DND-41 (cell line): ENCODE measurements around the gene SLC25A6.

Experiments used
- ATAC-seq: fragments of 200-7000 bp; cut with Tn5 transposase; 3 replicates; pipeline ENCODE4 v1.9.1; 2021; ENCODE audit warnings: low read depth; ENCODE audit not compliant: insufficient read depth
- DNase-seq: peaks from one replicate; pipeline ENCODE4 v3.0.0-alpha.2; 2020
- H2AFZ ChIP-seq: 2 replicates; pipeline ENCODE4 v1.6.0; 2012; ENCODE audit warnings: low read depth, low read length
- H3K27ac ChIP-seq: 2 replicates; pipeline ENCODE4 v1.5.1; 2012; ENCODE audit warnings: low read length, inconsistent platforms
- H3K27me3 ChIP-seq: fragments of 200-600 bp; sonication (generic); 2 replicates; pipeline ENCODE4 v1.6.0; 2012; ENCODE audit warnings: low read length, mild to moderate bottlenecking, inconsistent platforms; ENCODE audit not compliant: insufficient read depth, poor library complexity
- H3K36me3 ChIP-seq: 2 replicates; pipeline ENCODE4 v1.5.1; 2012; ENCODE audit warnings: low read length, inconsistent platforms; ENCODE audit not compliant: insufficient read depth
- H3K4me1 ChIP-seq: 2 replicates; pipeline ENCODE4 v1.5.1; 2012; ENCODE audit warnings: mild to moderate bottlenecking, low read length; ENCODE audit not compliant: insufficient read depth
- H3K4me2 ChIP-seq: 2 replicates; pipeline ENCODE4 v1.6.0; 2012; ENCODE audit warnings: mild to moderate bottlenecking, moderate library complexity, low read length, inconsistent platforms; ENCODE audit not compliant: insufficient read depth
- H3K4me3 ChIP-seq, 2 experiments: fragments of 200-600 bp in 1 of 2; shearing (Covaris generic) in 1 of 2; 2 replicates each; pipeline ENCODE4 v1.5.1; 2012 to 2016; ENCODE audit warnings: inconsistent platforms in 2 of 2, low read length in 2 of 2, mild to moderate bottlenecking in 2 of 2, low read depth in 1 of 2, moderate library complexity in 1 of 2
- H3K79me2 ChIP-seq: 2 replicates; pipeline ENCODE4 v1.6.0; 2012; ENCODE audit warnings: low read length, inconsistent platforms; ENCODE audit not compliant: insufficient read depth
- H3K9ac ChIP-seq: 2 replicates; pipeline ENCODE4 v1.6.0; 2012; ENCODE audit warnings: low read depth, mild to moderate bottlenecking, inconsistent platforms, low read length, moderate library complexity
- H3K9me3 ChIP-seq: 2 replicates; pipeline ENCODE4 v1.5.1; 2012; ENCODE audit warnings: low read length, moderate library complexity, mild to moderate bottlenecking, inconsistent platforms; ENCODE audit not compliant: insufficient read depth, severe bottlenecking
- H4K20me1 ChIP-seq: 2 replicates; pipeline ENCODE4 v1.6.0; 2012; ENCODE audit warnings: low read length; ENCODE audit not compliant: insufficient read depth
- CTCF ChIP-seq: IDR thresholded peaks from 2 replicates; pipeline ENCODE4 v1.5.1; 2012; ENCODE audit warnings: borderline replicate concordance, low read length, moderate library complexity, mild to moderate bottlenecking; ENCODE audit not compliant: poor library complexity, severe bottlenecking; ENCODE audit errors: extremely low read depth
- EZH2 ChIP-seq: IDR thresholded peaks from 3 replicates; pipeline ENCODE4 v1.6.1; 2012; ENCODE audit warnings: borderline replicate concordance, low read depth, mild to moderate bottlenecking, moderate library complexity, low read length, inconsistent platforms; ENCODE audit not compliant: severe bottlenecking

SLC25A6 gene

GRCh38 chrX:1395646-1396216, 3.8 kb upstream of the SLC25A6 start:
- Histone ChIP-seq H3K4me2 (peak overlapping the region; percentile 79; the same call in 1 of the 2 replicates), H3K4me3 (no peak overlapping the region), H3K4me1 (peaks cover 36% of the 10 kb centered on the region), H3K79me2 (peaks cover 55% of the 10 kb centered on the region), H2AFZ (no peak overlapping the region), H3K27me3 (no peaks in the 10 kb centered on the region), H4K20me1 (peaks cover 45% of the 10 kb centered on the region), H3K9me3 (no peaks in the 10 kb centered on the region), H3K27ac (no peak overlapping the region), H3K36me3 (peaks cover 71% of the 10 kb centered on the region), H3K9ac (no peak overlapping the region)
- no peak for ATAC-seq
- TF ChIP-seq EZH2 (no peak), CTCF (no peak)
- no peak for DNase-seq

- Histone ChIP-seq H3K27ac (peak overlapping the region; percentile 20; the same call in 1 of the 2 replicates), H4K20me1 (peaks cover 53% of the 10 kb centered on the region), H3K79me2 (peaks cover 63% of the 10 kb centered on the region), H2AFZ (no peak overlapping the region), H3K9ac (peak overlapping the region; percentile 23; the same call in 1 of the 2 replicates), H3K27me3 (no peaks in the 10 kb centered on the region), H3K4me1 (peaks cover 44% of the 10 kb centered on the region), H3K4me3 (no peak overlapping the region), H3K36me3 (peaks cover 71% of the 10 kb centered on the region), H3K4me2 (peak overlapping the region; percentile 79), H3K9me3 (no peaks in the 10 kb centered on the region)
- no peak for TF ChIP-seq EZH2
- DNase-seq: no peak
- no peak for ATAC-seq
Measured at GRCh38 chrX:1394731-1395501, 3.0 kb upstream of the SLC25A6 start.

- peaks cover 74% of the 10 kb centered on the region for H3K36me3 ChIP-seq
- H3K9ac ChIP-seq: peak overlapping the region; percentile 96
- no peak overlapping the region for H2AFZ ChIP-seq
- ATAC-seq (no peak), DNase-seq (no peak)
- TF ChIP-seq CTCF (no peak), EZH2 (no peak)
- peaks cover 72% of the 10 kb centered on the region for H3K79me2 ChIP-seq
- peak overlapping the region; percentile 79 for H3K4me2 ChIP-seq
- H3K4me1 ChIP-seq: peaks cover 51% of the 10 kb centered on the region
- H3K9me3 ChIP-seq: no peaks in the 10 kb centered on the region
- no peaks in the 10 kb centered on the region for H3K27me3 ChIP-seq
- no peak overlapping the region; the same call in 1 of the 2 replicates for H3K27ac ChIP-seq
- peaks cover 61% of the 10 kb centered on the region for H4K20me1 ChIP-seq
- peak overlapping the region in 1 of 2 experiments; percentile 81; a peak in 2 of 4 replicates for H3K4me3 ChIP-seq
Measured at GRCh38 chrX:1393871-1394615, 2.1 kb upstream of the SLC25A6 start.
